Caco-2 (cell line): ENCODE data around the gene SYVN1. TPM values are rescaled to one million over a fixed set of nuclear protein-coding genes. Genes with fewer than 3 reads are reported as not detected.

Source experiments
- BruUV-seq: library from RNA; stranded (reverse); fragments of 400-500 nt; replicated peaks from 2 replicates; lab custom pipeline; 2021; lab: Mats Ljungman, UMichigan
- CTCF ChIA-PET: fragments of 300-600 bp; sonication (Branson Sonifier 250); formaldehyde crosslinking; loops from one replicate; lab custom pipeline; 2022; ENCODE audit warnings: antibody characterized with exemption; lab: Charles Lee
- POLR2A ChIA-PET: fragments of 300-600 bp; sonication (Branson Sonifier 250); formaldehyde crosslinking; loops from one replicate; lab custom pipeline; 2022; ENCODE audit warnings: antibody characterized with exemption; lab: Charles Lee
- DNase-seq, 2 experiments: peaks; one replicate each; pipeline versions ENCODE4 v3.0.0 to v3.0.0-alpha.2; 2020 to 2022
- H3K27me3 ChIP-seq: replicated peaks from 2 replicates; pipeline ENCODE4 v1.6.0; 2011; ENCODE audit warnings: low read length; ENCODE audit not compliant: control insufficient read depth, insufficient read depth
- H3K36me3 ChIP-seq: 2 replicates; pipeline ENCODE4 v1.5.1; 2011; ENCODE audit warnings: low read length; ENCODE audit not compliant: control insufficient read depth, insufficient read depth
- H3K4me1 ChIP-seq: fragments of 250-450 bp; sonication (Bioruptor Pico); 2 replicates; pipeline ENCODE4 v1.5.1; 2020; ENCODE audit warnings: mild to moderate bottlenecking
- H3K4me3 ChIP-seq: 2 replicates; pipeline ENCODE4 v1.5.1; 2011; ENCODE audit warnings: low read depth, mild to moderate bottlenecking, control low read depth, low read length
- H3K9me3 ChIP-seq: fragments of 250-450 bp; sonication (Bioruptor Pico); 2 replicates; pipeline ENCODE4 v1.5.1; 2020; ENCODE audit warnings: mild to moderate bottlenecking, moderate library complexity
- H3K27ac Mint-ChIP-seq: one replicate; pipeline ENCODE4 v1.8.0; 2022; ENCODE audit warnings: mixed read lengths; ENCODE audit not compliant: unreplicated experiment
- H3K27me3 Mint-ChIP-seq: one replicate; pipeline ENCODE4 v1.8.0; 2022; ENCODE audit warnings: mixed read lengths; ENCODE audit not compliant: insufficient read depth, unreplicated experiment
- H3K36me3 Mint-ChIP-seq: one replicate; pipeline ENCODE4 v1.8.0; 2022; ENCODE audit warnings: mild to moderate bottlenecking, mixed read lengths; ENCODE audit not compliant: insufficient read depth, unreplicated experiment
- H3K4me1 Mint-ChIP-seq: one replicate; pipeline ENCODE4 v1.8.0; 2022; ENCODE audit warnings: low read depth, mixed read lengths; ENCODE audit not compliant: unreplicated experiment
- H3K4me3 Mint-ChIP-seq: one replicate; pipeline ENCODE4 v1.8.0; 2022; ENCODE audit warnings: mild to moderate bottlenecking, moderate library complexity, mixed read lengths; ENCODE audit not compliant: unreplicated experiment
- H3K9me3 Mint-ChIP-seq: one replicate; pipeline ENCODE4 v1.8.0; 2022; ENCODE audit warnings: mixed read lengths; ENCODE audit not compliant: unreplicated experiment
- CTCF ChIP-seq, 2 experiments: fragments of 200-600 bp in 1 of 2; IDR thresholded peaks; 1 replicate in 1 of 2; 2 replicates in 1 of 2; pipeline versions ENCODE4 v1.5.1 to v1.8.0; 2011 to 2022; ENCODE audit warnings: antibody characterized with exemption in 1 of 2, control low read depth in 1 of 2, inconsistent platforms in 1 of 2, low read depth in 1 of 2, low read length in 1 of 2, mild to moderate bottlenecking in 1 of 2, moderate library complexity in 1 of 2; ENCODE audit not compliant: insufficient read depth in 1 of 2, severe bottlenecking in 1 of 2, unreplicated experiment in 1 of 2
- intact Hi-C: fragments of 100-400 bp; cut with micrococcal nuclease; formaldehyde crosslinking; loops from one replicate; pipeline ENCODE4 v1.10.0; 2022; ENCODE audit not compliant: unreplicated experiment
- total RNA-seq: library from RNA; stranded (reverse); gene quantifications from 2 replicates; pipeline ENCODE4 v1.2.3, GENCODE V29; 2022

The SYVN1 gene
- total RNA-seq, 1 experiment from 2014 or later: 50.9 TPM

- H3K4me1 ChIP-seq: peaks cover 16% of the 10 kb centered on the region
- Mint-ChIP-seq H3K4me3 (peak overlapping the region; percentile 64), H3K4me1 (peaks cover 7% of the 10 kb centered on the region), H3K9me3 (no peaks in the 10 kb centered on the region), H3K36me3 (peaks cover 81% of the 10 kb centered on the region), H3K27me3 (no peaks in the 10 kb centered on the region), H3K27ac (no peak overlapping the region)
- no peak for DNase-seq
- no peak overlapping the region for H3K4me3 ChIP-seq
- no peaks in the 10 kb centered on the region for H3K27me3 ChIP-seq
- TF ChIP-seq CTCF (IDR thresholded peaks at IDR 0.05; ENCODE audit: insufficient read depth in 1 of 2, low read depth in 1 of 2, low read length in 1 of 2, severe bottlenecking in 1 of 2, unreplicated experiment in 1 of 2): no peak
- H3K9me3 ChIP-seq: no peaks in the 10 kb centered on the region
- intact Hi-C loops: no loop called here
- H3K36me3 ChIP-seq: peaks cover 8% of the 10 kb centered on the region
- CTCF ChIA-PET: no interaction called here
- no TSS peak for BruUV-seq
- POLR2A ChIA-PET: no interaction called here
Observed at GRCh38 chr11:65124480-65125196, 9.7 kb downstream of the SYVN1 start.

GRCh38 chr11:65121865-65122696, 12.2 kb downstream of the SYVN1 start, which contains the start of the genes FAU and MRPL49:
FAU (minus strand) TSS chr11:65122134; CDS start chr11:65121813, 321 bp downstream.
MRPL49 (plus strand) TSS chr11:65122321; CDS start chr11:65122347, 26 bp downstream.
- ChIA-PET POLR2A (interaction anchor here (0.6 to 2.5 kb wide), 16 partner anchors 9 to 377 kb away, joined by 3 to 48 read pairs (median 4); partner anchors contain the start of genes ARL2, CAPN1, SF1 and SYVN1), CTCF (interaction anchor here (0.5 to 2.3 kb wide), 11 partner anchors 8 to 264 kb away, joined by 3 to 14 read pairs (median 4); partner anchors contain the start of genes CAPN1, SYVN1 and TM7SF2)
- intact Hi-C loops: loop anchor here (1.0 to 2.0 kb wide), 3 partner anchors 41 to 312 kb away; partner anchors contain the start of genes CAPN1 and MEN1
- Histone ChIP-seq H3K4me1 (peaks cover 16% of the 10 kb centered on the region), H3K4me3 (peak within 1 kb of the TSS; percentile 61), H3K9me3 (no peaks in the 10 kb centered on the region), H3K36me3 (peaks cover 13% of the 10 kb centered on the region), H3K27me3 (no peaks in the 10 kb centered on the region)
- peak within 1 kb of the TSS; percentile 98 for H3K4me3 Mint-ChIP-seq
- no peak for TF ChIP-seq CTCF (IDR thresholded peaks at IDR 0.05; ENCODE audit: insufficient read depth in 1 of 2, low read depth in 1 of 2, low read length in 1 of 2, severe bottlenecking in 1 of 2, unreplicated experiment in 1 of 2)
- no peaks in the 10 kb centered on the region for H3K27me3 Mint-ChIP-seq
- peaks cover 88% of the 10 kb centered on the region for H3K36me3 Mint-ChIP-seq
- H3K9me3 Mint-ChIP-seq: no peaks in the 10 kb centered on the region
- TSS peak; percentile 70 for BruUV-seq
- peak; percentile 98 to 99 for DNase-seq
- H3K27ac Mint-ChIP-seq: peak within 1 kb of the TSS; percentile 100
- H3K4me1 Mint-ChIP-seq: peaks cover 7% of the 10 kb centered on the region

- POLR2A ChIA-PET: interaction anchor here (0.6 to 2.5 kb wide), 14 partner anchors 8 to 378 kb away, joined by 3 to 48 read pairs (median 4); partner anchors contain the start of genes ARL2, CAPN1, SF1 and SYVN1
- peaks cover 13% of the 10 kb centered on the region for H3K36me3 ChIP-seq
- CTCF ChIA-PET: interaction anchor here (0.5 to 2.3 kb wide), 9 partner anchors 8 to 264 kb away, joined by 3 to 14 read pairs (median 4); partner anchors contain the start of genes CAPN1, SYVN1 and TM7SF2
- Mint-ChIP-seq H3K27ac (peak overlapping the region; percentile 100), H3K9me3 (no peaks in the 10 kb centered on the region), H3K36me3 (peaks cover 88% of the 10 kb centered on the region), H3K27me3 (no peaks in the 10 kb centered on the region), H3K4me1 (peaks cover 7% of the 10 kb centered on the region), H3K4me3 (peak overlapping the region; percentile 98)
- intact Hi-C loops: no loop called here
- no peaks in the 10 kb centered on the region for H3K9me3 ChIP-seq
- TF ChIP-seq CTCF (IDR thresholded peaks at IDR 0.05; ENCODE audit: insufficient read depth in 1 of 2, low read depth in 1 of 2, low read length in 1 of 2, severe bottlenecking in 1 of 2, unreplicated experiment in 1 of 2): no peak
- H3K4me3 ChIP-seq: peak overlapping the region; percentile 61
- BruUV-seq: no TSS peak
- H3K27me3 ChIP-seq: no peaks in the 10 kb centered on the region
- peak; percentile 52 to 55 for DNase-seq
- peaks cover 16% of the 10 kb centered on the region for H3K4me1 ChIP-seq
Observed at GRCh38 chr11:65121447-65121864, 12.9 kb downstream of the SYVN1 start.
